Measurements from ENCODE around the gene FBXO8. TPM values are rescaled to one million over a fixed set of nuclear protein-coding genes. Genes with fewer than 3 reads are reported as not detected.

The FBXO8 gene
- total and polyA plus RNA-seq, 2 of the 4 experiments (the other 2 are of a cell fraction) = 11.3 to 25.6 TPM

DNA sequence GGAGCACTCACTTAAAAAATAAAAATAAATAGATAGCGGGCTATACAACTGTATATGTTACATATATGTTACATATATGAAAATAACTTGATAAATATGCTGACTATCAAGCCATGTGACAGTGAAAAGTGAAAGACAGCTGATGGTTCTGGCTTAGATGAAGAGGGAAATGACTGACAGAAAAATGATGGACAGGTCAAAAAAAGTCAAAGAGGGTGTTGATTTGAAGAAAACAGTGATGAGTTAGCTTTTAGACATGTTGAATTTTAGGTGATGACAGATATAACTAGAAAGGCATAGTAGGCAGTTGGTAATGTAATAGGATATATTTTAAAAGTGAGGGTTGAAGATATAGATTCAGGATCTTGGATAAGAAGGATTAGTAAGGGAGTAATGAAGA, 37.8 kb downstream of the FBXO8 start:
- H4K91ac ChIP-seq (ENCODE audit: insufficient read depth, low read depth, low read length) = no peak overlapping the region
- H2AFZ ChIP-seq (replicated peaks; ENCODE audit: low read length, poor library complexity) = no peak overlapping the region
- no peak overlapping the region for H2BK15ac ChIP-seq (ENCODE audit: low read depth, low read length)
- no peak overlapping the region for H3K9ac ChIP-seq (ENCODE audit: low read depth, low read length)
- BruUV-seq (replicated peaks) = no TSS peak
- no peaks in the 10 kb centered on the region for H3K4me1 ChIP-seq (ENCODE audit: control insufficient read depth, insufficient read depth, low read length)
- H3K18ac ChIP-seq (ENCODE audit: low read depth, low read length) = no peak overlapping the region
- no peaks in the 10 kb centered on the region for H3K9me3 ChIP-seq (ENCODE audit: control insufficient read depth, insufficient read depth, low read length)
- ATAC-seq (ENCODE audit: low read depth) (no peak), DNase-seq (no peak)
- no peak overlapping the region for H3K14ac ChIP-seq (replicated peaks; ENCODE audit: low read depth, low read length)
- no peak overlapping the region for H4K5ac ChIP-seq (ENCODE audit: low read depth, low read length)
- H3K27me3 ChIP-seq (ENCODE audit: control insufficient read depth, insufficient read depth, low read length) = no peaks in the 10 kb centered on the region
- H3K79me1 ChIP-seq (ENCODE audit: low read depth in 1 of 2, low read length in 2 of 2) = no peaks in the 10 kb centered on the region; a peak in 1 of 4 replicates
- no peak overlapping the region for H2BK120ac ChIP-seq (ENCODE audit: low read depth, low read length)
- no peaks in the 10 kb centered on the region for H4K20me1 ChIP-seq (ENCODE audit: insufficient read depth, low read length)
- H3K23ac ChIP-seq (ENCODE audit: low read depth, low read length) = no peak overlapping the region
- ChIA-PET CTCF (interaction anchor here (0.6 to 0.7 kb wide), 2 partner anchors 10 kb away, joined by 3 read pairs; no protein-coding TSS in a partner anchor), POLR2A (ENCODE audit: unreplicated experiment) (no interaction called here)
- no peak overlapping the region for H3K4me3 ChIP-seq (ENCODE audit: insufficient read depth, low read depth, low read length)
- no peak overlapping the region for H2AK9ac ChIP-seq (replicated peaks; ENCODE audit: low read depth, low read length, poor library complexity)
- no peak overlapping the region for H3K27ac ChIP-seq (ENCODE audit: insufficient read depth, low read length)
- intact Hi-C loops (cut with micrococcal nuclease) (no loop called here), dilution Hi-C loops (cut with HindIII; ENCODE audit: low sequenced_read_pairs, unreplicated experiment) (no loop called here), in situ Hi-C loops (cut with MboI; ENCODE audit: low sequenced_read_pairs) (no loop called here)
- H3K4me2 ChIP-seq (ENCODE audit: low read depth, low read length) = no peak overlapping the region
- no peak for TF ChIP-seq NFE2L2 (IDR thresholded peaks at IDR 0.05; ENCODE audit: low read depth, low read length)
- TF ChIP-seq RFX5 (IDR thresholded peaks at IDR 0.05; ENCODE audit: low read depth, low read length) = no peak
- TF ChIP-seq, protein P1, sequence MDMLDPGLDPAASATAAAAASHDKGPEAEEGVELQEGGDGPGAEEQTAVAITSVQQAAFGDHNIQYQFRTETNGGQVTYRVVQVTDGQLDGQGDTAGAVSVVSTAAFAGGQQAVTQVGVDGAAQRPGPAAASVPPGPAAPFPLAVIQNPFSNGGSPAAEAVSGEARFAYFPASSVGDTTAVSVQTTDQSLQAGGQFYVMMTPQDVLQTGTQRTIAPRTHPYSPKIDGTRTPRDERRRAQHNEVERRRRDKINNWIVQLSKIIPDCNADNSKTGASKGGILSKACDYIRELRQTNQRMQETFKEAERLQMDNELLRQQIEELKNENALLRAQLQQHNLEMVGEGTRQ (IDR thresholded peaks at IDR 0.05; ENCODE audit: low read depth, low read length) = no peak
- no peak for TF ChIP-seq BHLHE40 (IDR thresholded peaks at IDR 0.05; ENCODE audit: low read depth, low read length)
- TF ChIP-seq MXI1 (IDR thresholded peaks at IDR 0.05; ENCODE audit: borderline replicate concordance, low read depth, low read length) = no peak
- TF ChIP-seq, protein P2, sequence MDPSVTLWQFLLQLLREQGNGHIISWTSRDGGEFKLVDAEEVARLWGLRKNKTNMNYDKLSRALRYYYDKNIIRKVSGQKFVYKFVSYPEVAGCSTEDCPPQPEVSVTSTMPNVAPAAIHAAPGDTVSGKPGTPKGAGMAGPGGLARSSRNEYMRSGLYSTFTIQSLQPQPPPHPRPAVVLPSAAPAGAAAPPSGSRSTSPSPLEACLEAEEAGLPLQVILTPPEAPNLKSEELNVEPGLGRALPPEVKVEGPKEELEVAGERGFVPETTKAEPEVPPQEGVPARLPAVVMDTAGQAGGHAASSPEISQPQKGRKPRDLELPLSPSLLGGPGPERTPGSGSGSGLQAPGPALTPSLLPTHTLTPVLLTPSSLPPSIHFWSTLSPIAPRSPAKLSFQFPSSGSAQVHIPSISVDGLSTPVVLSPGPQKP (IDR thresholded peaks at IDR 0.05; ENCODE audit: borderline replicate concordance, low read depth, low read length) = no peak
- TF ChIP-seq, protein P3, sequence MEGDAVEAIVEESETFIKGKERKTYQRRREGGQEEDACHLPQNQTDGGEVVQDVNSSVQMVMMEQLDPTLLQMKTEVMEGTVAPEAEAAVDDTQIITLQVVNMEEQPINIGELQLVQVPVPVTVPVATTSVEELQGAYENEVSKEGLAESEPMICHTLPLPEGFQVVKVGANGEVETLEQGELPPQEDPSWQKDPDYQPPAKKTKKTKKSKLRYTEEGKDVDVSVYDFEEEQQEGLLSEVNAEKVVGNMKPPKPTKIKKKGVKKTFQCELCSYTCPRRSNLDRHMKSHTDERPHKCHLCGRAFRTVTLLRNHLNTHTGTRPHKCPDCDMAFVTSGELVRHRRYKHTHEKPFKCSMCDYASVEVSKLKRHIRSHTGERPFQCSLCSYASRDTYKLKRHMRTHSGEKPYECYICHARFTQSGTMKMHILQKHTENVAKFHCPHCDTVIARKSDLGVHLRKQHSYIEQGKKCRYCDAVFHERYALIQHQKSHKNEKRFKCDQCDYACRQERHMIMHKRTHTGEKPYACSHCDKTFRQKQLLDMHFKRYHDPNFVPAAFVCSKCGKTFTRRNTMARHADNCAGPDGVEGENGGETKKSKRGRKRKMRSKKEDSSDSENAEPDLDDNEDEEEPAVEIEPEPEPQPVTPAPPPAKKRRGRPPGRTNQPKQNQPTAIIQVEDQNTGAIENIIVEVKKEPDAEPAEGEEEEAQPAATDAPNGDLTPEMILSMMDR (conservative IDR thresholded peaks at IDR 0.05; ENCODE audit: low read depth, low read length) = no peak
- H4K8ac ChIP-seq (ENCODE audit: low read depth in 2 of 2, low read length in 2 of 2) = no peak overlapping the region
- H2BK20ac ChIP-seq (ENCODE audit: low read depth, low read length) = no peak overlapping the region
- no peak overlapping the region for H3K56ac ChIP-seq (ENCODE audit: extremely low read depth, insufficient read depth, low read length)
- H3K9me1 ChIP-seq (ENCODE audit: insufficient read depth, low read length) = no peaks in the 10 kb centered on the region
- H2AK5ac ChIP-seq (ENCODE audit: low read depth, low read length) = no peak overlapping the region
- no peak overlapping the region for H2BK5ac ChIP-seq (ENCODE audit: low read depth, low read length, poor library complexity, severe bottlenecking)
- H3K4ac ChIP-seq (ENCODE audit: low read depth, low read length) = no peak overlapping the region
- no CpG with 5 or more reads among the region's 1 CpG for WGBS, 2 experiments (ENCODE audit: extremely low coverage in 2 of 2, insufficient read length in 1 of 2)
- H3K36me3 ChIP-seq (ENCODE audit: control insufficient read depth, insufficient read depth, low read length) = no peaks in the 10 kb centered on the region
